ENCODE data around the gene CAST. TPM values are rescaled to one million over a fixed set of nuclear protein-coding genes. Genes with fewer than 3 reads are reported as not detected.

CAST gene
- total and polyA plus RNA-seq, 2 donors (not counting 1 experiment from before 2014, with no cell fraction given) = 41.0 to 231 TPM

DNA sequence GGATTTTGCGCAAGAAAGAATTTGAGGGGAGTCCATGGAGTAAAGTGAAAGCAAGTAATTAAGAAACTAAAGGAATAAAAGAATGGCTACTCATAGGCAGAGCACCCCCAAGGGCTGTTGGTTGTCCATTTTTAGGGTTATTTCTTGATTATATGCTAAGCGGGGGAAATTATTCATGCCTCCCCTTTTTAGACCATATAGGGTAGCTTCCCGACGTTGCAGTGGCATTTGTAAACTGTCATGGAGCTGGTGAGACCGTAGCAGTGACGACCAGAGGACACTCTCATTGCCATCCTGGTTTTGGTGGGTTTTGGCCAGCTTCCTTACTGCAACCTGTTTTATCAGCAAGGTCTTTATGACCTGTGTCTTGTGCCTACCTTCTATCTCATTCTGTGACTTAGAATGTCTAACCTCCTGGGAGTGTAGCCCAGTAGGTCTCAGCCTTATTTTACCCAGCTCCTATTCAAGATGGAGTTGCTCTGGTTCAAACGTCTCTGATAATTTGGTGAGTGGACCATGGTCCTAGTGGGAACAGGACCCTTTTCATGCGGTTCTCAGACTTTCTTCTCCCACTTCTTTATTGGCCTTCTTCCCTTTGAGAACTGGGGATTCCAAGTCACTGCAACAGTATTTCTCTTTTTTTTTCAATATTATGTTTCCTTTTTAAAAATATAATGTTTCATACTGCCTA is 146.8 kb downstream of the CAST start:
- Histone ChIP-seq H3K79me2 (ENCODE audit: control insufficient read depth, insufficient read depth, low read length) (peaks cover 32% of the 10 kb centered on the region), H3K4me2 (replicated peaks; ENCODE audit: low read depth, low read length, poor library complexity, severe bottlenecking) (peak overlapping the region; percentile 85), H3K27me3 (replicated peaks in 1 of 4; ENCODE audit: control extremely low read depth in 1 of 4, control insufficient read depth in 3 of 4, insufficient read depth in 4 of 4, low read length in 3 of 4) (no peaks in the 10 kb centered on the region), H3K9ac (ENCODE audit: low read length) (peak overlapping the region; percentile 69), H3K4me1 (ENCODE audit: control insufficient read depth in 2 of 2, insufficient read depth in 2 of 2, low read length in 2 of 2) (peaks cover 25 to 32% of the 10 kb centered on the region in 2 donors), H4K20me1 (ENCODE audit: control insufficient read depth, insufficient read depth, low read length, poor library complexity, severe bottlenecking) (peaks cover 6% of the 10 kb centered on the region), H3K9me3 (ENCODE audit: control extremely low read depth in 1 of 3, control insufficient read depth in 2 of 3, insufficient read depth in 1 of 3, low read length in 2 of 3) (no peaks in the 10 kb centered on the region), H3K4me3 (ENCODE audit: control extremely low read depth in 1 of 5, extremely low read depth in 1 of 5, insufficient read depth in 1 of 5, low read depth in 2 of 5, low read length in 4 of 5) (peak overlapping the region in 1 of 5 experiments; percentile 72), H2AFZ (ENCODE audit: insufficient read depth, low read depth, low read length, poor library complexity, severe bottlenecking) (peak overlapping the region; percentile 80), H3K36me3 (replicated peaks in 1 of 2; ENCODE audit: control extremely low read depth in 1 of 2, control insufficient read depth in 1 of 2, extremely low read depth in 1 of 2, insufficient read depth in 2 of 2, low read length in 1 of 2) (no peaks in the 10 kb centered on the region), H3K27ac (ENCODE audit: low read length in 2 of 2) (peak overlapping the region; percentile 86 to 90)
- 95% methylated on average over 2 of the region's 8 CpGs for WGBS (ENCODE audit: insufficient coverage)
- no peak for ATAC-seq (ENCODE audit: low read depth)
- DNase-seq = no peak
- H3K27ac Mint-ChIP-seq = peak overlapping the region; percentile 99
- TF ChIP-seq, protein P1, sequence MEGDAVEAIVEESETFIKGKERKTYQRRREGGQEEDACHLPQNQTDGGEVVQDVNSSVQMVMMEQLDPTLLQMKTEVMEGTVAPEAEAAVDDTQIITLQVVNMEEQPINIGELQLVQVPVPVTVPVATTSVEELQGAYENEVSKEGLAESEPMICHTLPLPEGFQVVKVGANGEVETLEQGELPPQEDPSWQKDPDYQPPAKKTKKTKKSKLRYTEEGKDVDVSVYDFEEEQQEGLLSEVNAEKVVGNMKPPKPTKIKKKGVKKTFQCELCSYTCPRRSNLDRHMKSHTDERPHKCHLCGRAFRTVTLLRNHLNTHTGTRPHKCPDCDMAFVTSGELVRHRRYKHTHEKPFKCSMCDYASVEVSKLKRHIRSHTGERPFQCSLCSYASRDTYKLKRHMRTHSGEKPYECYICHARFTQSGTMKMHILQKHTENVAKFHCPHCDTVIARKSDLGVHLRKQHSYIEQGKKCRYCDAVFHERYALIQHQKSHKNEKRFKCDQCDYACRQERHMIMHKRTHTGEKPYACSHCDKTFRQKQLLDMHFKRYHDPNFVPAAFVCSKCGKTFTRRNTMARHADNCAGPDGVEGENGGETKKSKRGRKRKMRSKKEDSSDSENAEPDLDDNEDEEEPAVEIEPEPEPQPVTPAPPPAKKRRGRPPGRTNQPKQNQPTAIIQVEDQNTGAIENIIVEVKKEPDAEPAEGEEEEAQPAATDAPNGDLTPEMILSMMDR (IDR thresholded peaks at IDR 0.05) = no peak
- no peak for TF ChIP-seq EZH2 (IDR thresholded peaks at IDR 0.05; ENCODE audit: borderline replicate concordance, insufficient read depth, low read depth, low read length, poor library complexity, severe bottlenecking)
- ChIA-PET CTCF (interaction anchor here (0.9 to 3.0 kb wide), 5 partner anchors 58 to 353 kb away, joined by 3 to 33 read pairs (median 6); no protein-coding TSS in a partner anchor), POLR2A (interaction anchor here (0.6 to 2.5 kb wide), 11 partner anchors 7 to 1964 kb away, joined by 3 to 24 read pairs (median 8); partner anchors contain the start of genes ERAP2, LNPEP and RIOK2)
- peak overlapping the region; percentile 90 for H3K4me3 Mint-ChIP-seq
- intact Hi-C loops (cut with micrococcal nuclease) = loop anchor here (1.0 to 2.0 kb wide), 3 partner anchors 7 to 67 kb away; partner anchors contain the start of gene ERAP2
- H3K27me3 Mint-ChIP-seq = no peaks in the 10 kb centered on the region
- H3K9me3 Mint-ChIP-seq (ENCODE audit: insufficient read depth) = no peaks in the 10 kb centered on the region
- H3K4me1 Mint-ChIP-seq = peaks cover 37% of the 10 kb centered on the region

DNA sequence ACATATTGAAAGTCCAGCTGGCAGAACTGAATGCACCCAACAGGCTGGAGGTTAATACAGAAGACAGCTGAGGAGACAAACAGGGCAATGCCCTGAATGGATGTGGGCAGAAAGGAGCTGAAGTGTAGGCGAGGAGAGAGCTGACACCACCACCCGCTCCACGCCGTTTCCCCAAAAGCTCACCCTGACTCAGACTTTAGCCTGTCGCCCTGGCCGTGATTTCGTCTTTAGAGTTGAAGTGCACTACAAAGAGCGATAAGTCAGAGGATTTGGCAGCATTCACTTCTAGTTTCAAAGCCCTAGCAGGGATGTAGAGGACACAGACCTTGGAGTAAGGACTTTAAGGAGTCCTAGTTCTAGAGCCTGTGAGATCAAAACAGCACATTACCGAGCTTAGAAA is 147.7 kb downstream of the CAST start:
- intact Hi-C loops (cut with micrococcal nuclease) = loop anchor here (2.0 kb wide), 1 partner anchor 59 kb away; no protein-coding TSS in a partner anchor
- no peak for ATAC-seq (ENCODE audit: low read depth)
- Mint-ChIP-seq H3K4me1 (peaks cover 30% of the 10 kb centered on the region), H3K4me3 (no peak overlapping the region), H3K27me3 (no peaks in the 10 kb centered on the region), H3K27ac (no peak overlapping the region), H3K9me3 (ENCODE audit: insufficient read depth) (no peaks in the 10 kb centered on the region)
- CTCF ChIA-PET = interaction anchor here (2.3 kb wide), 1 partner anchor 351 kb away, joined by 10 read pairs; no protein-coding TSS in a partner anchor
- WGBS (ENCODE audit: insufficient coverage) = 97% methylated on average over 8 of the region's 9 CpGs
- H3K36me3 ChIP-seq (replicated peaks in 1 of 2; ENCODE audit: control extremely low read depth in 1 of 2, control insufficient read depth in 1 of 2, extremely low read depth in 1 of 2, insufficient read depth in 2 of 2, low read length in 1 of 2) = no peaks in the 10 kb centered on the region
- peaks cover 23 to 26% of the 10 kb centered on the region in 2 donors for H3K4me1 ChIP-seq (ENCODE audit: control insufficient read depth in 2 of 2, insufficient read depth in 2 of 2, low read length in 2 of 2)
- H3K9ac ChIP-seq (ENCODE audit: low read length) = no peak overlapping the region
- H3K4me3 ChIP-seq (ENCODE audit: control extremely low read depth in 1 of 5, extremely low read depth in 1 of 5, insufficient read depth in 1 of 5, low read depth in 2 of 5, low read length in 4 of 5) = no peak overlapping the region
- POLR2A ChIA-PET = no interaction called here
- H3K79me2 ChIP-seq (ENCODE audit: control insufficient read depth, insufficient read depth, low read length) = peaks cover 23% of the 10 kb centered on the region
- no peak overlapping the region for H3K27ac ChIP-seq (ENCODE audit: low read length in 2 of 2)
- H2AFZ ChIP-seq (ENCODE audit: insufficient read depth, low read depth, low read length, poor library complexity, severe bottlenecking) = no peak overlapping the region
- no peak for DNase-seq
- no peak overlapping the region for H3K4me2 ChIP-seq (replicated peaks; ENCODE audit: low read depth, low read length, poor library complexity, severe bottlenecking)
- TF ChIP-seq, protein P1 (IDR thresholded peaks at IDR 0.05) = no peak
- TF ChIP-seq EZH2 (IDR thresholded peaks at IDR 0.05; ENCODE audit: borderline replicate concordance, insufficient read depth, low read depth, low read length, poor library complexity, severe bottlenecking) = no peak
- H3K27me3 ChIP-seq (replicated peaks in 1 of 4; ENCODE audit: control extremely low read depth in 1 of 4, control insufficient read depth in 3 of 4, insufficient read depth in 4 of 4, low read length in 3 of 4) = no peaks in the 10 kb centered on the region
- H4K20me1 ChIP-seq (ENCODE audit: control insufficient read depth, insufficient read depth, low read length, poor library complexity, severe bottlenecking) = peaks cover 6% of the 10 kb centered on the region
- no peaks in the 10 kb centered on the region for H3K9me3 ChIP-seq (ENCODE audit: control extremely low read depth in 1 of 3, control insufficient read depth in 2 of 3, insufficient read depth in 1 of 3, low read length in 2 of 3)
